Measurements from ENCODE around the gene DNM3. TPM values are rescaled to one million over a fixed set of nuclear protein-coding genes. Genes with fewer than 3 reads are reported as not detected.
A peak's percentile ranks its signal among the peaks of the same experiment; 100 is the strongest.

The DNM3 gene
- polyA plus RNA-seq, 3 donors, result 0.15 TPM; not detected in 2

DNA sequence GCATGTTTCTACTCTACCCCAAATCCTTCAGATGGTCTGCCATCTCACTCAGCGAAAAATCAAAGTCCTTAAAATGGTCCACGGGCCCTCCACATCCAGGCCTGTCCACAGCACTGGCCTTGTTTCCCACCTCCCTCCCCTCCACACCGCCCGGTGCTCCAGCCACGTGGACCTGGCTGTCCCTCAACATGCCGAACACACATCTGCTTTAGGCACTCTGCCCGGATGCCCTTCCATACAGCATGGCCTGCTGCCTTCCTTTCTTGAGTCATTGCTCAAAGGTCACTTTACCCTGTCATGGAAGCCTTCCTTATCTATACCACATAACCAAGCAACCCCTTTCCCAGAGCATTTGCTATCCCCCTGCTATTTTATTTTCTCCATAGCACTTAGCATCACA lies 143.0 kb downstream of the DNM3 start:
- TF ChIP-seq, protein P1, sequence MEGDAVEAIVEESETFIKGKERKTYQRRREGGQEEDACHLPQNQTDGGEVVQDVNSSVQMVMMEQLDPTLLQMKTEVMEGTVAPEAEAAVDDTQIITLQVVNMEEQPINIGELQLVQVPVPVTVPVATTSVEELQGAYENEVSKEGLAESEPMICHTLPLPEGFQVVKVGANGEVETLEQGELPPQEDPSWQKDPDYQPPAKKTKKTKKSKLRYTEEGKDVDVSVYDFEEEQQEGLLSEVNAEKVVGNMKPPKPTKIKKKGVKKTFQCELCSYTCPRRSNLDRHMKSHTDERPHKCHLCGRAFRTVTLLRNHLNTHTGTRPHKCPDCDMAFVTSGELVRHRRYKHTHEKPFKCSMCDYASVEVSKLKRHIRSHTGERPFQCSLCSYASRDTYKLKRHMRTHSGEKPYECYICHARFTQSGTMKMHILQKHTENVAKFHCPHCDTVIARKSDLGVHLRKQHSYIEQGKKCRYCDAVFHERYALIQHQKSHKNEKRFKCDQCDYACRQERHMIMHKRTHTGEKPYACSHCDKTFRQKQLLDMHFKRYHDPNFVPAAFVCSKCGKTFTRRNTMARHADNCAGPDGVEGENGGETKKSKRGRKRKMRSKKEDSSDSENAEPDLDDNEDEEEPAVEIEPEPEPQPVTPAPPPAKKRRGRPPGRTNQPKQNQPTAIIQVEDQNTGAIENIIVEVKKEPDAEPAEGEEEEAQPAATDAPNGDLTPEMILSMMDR (IDR thresholded peaks at IDR 0.05), result no peak
- H3K4me3 Mint-ChIP-seq, result no peak overlapping the region
- no peak overlapping the region for H3K27ac Mint-ChIP-seq
- Histone ChIP-seq H3K4me3 (replicated peaks in 1 of 3; ENCODE audit: low read depth in 2 of 3, low read length in 3 of 3) (no peak overlapping the region), H2AFZ (ENCODE audit: insufficient read depth, low read depth, low read length, poor library complexity, severe bottlenecking) (peak overlapping the region; percentile 12), H3K36me3 (replicated peaks in 1 of 2; ENCODE audit: control insufficient read depth in 1 of 2, insufficient read depth in 2 of 2, low read length in 2 of 2) (no peaks in the 10 kb centered on the region), H3K79me2 (ENCODE audit: insufficient read depth, low read length) (no peaks in the 10 kb centered on the region), H3K27me3 (ENCODE audit: control insufficient read depth in 2 of 2, insufficient read depth in 2 of 2, low read length in 2 of 2) (no peaks in the 10 kb centered on the region), H4K20me1 (ENCODE audit: insufficient read depth, low read length) (no peaks in the 10 kb centered on the region), H3K4me2 (replicated peaks; ENCODE audit: extremely low read depth, low read length, poor library complexity, severe bottlenecking) (no peak overlapping the region), H3K9me3 (replicated peaks in 1 of 2; ENCODE audit: control insufficient read depth in 1 of 2, insufficient read depth in 1 of 2, low read length in 2 of 2) (no peaks in the 10 kb centered on the region), H3K9ac (ENCODE audit: insufficient read depth, low read length, poor library complexity, severe bottlenecking) (no peak overlapping the region), H3K4me1 (ENCODE audit: control insufficient read depth in 1 of 2, insufficient read depth in 2 of 2, low read length in 2 of 2) (no peaks in the 10 kb centered on the region), H3K27ac (ENCODE audit: low read depth in 1 of 2, low read length in 2 of 2) (no peak overlapping the region)
- WGBS (ENCODE audit: insufficient coverage), result 77% methylated on average over 6 of the region's 7 CpGs
- peaks cover 0 to 3% (median 3%) of the 10 kb centered on the region in 3 donors for H3K27me3 Mint-ChIP-seq (ENCODE audit: low read depth in 3 of 3)
- no peaks in the 10 kb centered on the region for H3K4me1 Mint-ChIP-seq
- H3K9me3 Mint-ChIP-seq, result no peaks in the 10 kb centered on the region
- DNase-seq, result no peak
- H3K36me3 Mint-ChIP-seq, result no peaks in the 10 kb centered on the region
- intact Hi-C loops (cut with micrococcal nuclease), result loop anchor here (10.0 kb wide), 2 partner anchors 179 to 329 kb away; partner anchors contain the start of gene MYOC (in 1 of the 2)

DNA sequence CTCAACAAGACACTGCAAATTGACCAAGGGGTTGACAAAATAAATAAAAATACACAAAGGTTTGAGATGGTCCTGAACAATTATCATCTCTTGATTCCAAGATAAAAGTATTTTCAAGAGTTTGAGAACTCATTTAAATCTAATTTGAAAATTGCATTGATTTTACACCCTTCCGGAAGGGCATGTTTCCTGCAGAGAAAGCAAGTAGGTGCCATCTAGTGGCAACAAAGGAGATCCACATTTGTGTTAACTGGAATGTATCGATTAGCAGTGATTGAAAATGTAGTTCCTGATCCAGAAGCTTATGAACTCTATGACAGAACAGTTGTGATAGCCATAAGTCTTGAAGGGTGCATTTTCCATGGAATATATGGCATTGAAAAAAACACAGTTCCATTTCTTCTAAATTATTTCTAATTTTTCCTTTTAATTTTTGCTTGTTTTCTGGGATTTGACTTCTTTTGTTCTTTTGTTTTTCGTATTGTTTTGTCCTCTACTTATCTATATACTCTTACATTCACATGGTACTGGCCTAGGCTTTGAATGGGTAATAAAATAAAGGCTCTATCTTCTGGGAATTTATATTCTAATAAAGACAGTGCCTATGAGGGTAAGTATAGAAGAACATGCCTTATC lies 143.7 kb downstream of the DNM3 start:
- H3K27ac Mint-ChIP-seq, result no peak overlapping the region
- 27% methylated on average over 2 of the region's 3 CpGs for WGBS (ENCODE audit: insufficient coverage)
- no peak overlapping the region for H3K27ac ChIP-seq (ENCODE audit: low read depth in 1 of 2, low read length in 2 of 2)
- no peaks in the 10 kb centered on the region for H3K4me1 Mint-ChIP-seq
- DNase-seq, result peak; percentile 3 to 19 (median 12)
- no peaks in the 10 kb centered on the region for H3K9me3 ChIP-seq (replicated peaks in 1 of 2; ENCODE audit: control insufficient read depth in 1 of 2, insufficient read depth in 1 of 2, low read length in 2 of 2)
- no peaks in the 10 kb centered on the region for H3K27me3 ChIP-seq (ENCODE audit: control insufficient read depth in 2 of 2, insufficient read depth in 2 of 2, low read length in 2 of 2)
- no peak overlapping the region for H3K4me2 ChIP-seq (replicated peaks; ENCODE audit: extremely low read depth, low read length, poor library complexity, severe bottlenecking)
- H3K79me2 ChIP-seq (ENCODE audit: insufficient read depth, low read length), result no peaks in the 10 kb centered on the region
- TF ChIP-seq, protein P1 (IDR thresholded peaks at IDR 0.05), result peak; percentile 74
- no peaks in the 10 kb centered on the region for H3K9me3 Mint-ChIP-seq
- no peaks in the 10 kb centered on the region for H3K36me3 Mint-ChIP-seq
- H3K27me3 Mint-ChIP-seq (ENCODE audit: low read depth in 3 of 3), result peaks cover 0 to 3% (median 2%) of the 10 kb centered on the region in 3 donors
- intact Hi-C loops (cut with micrococcal nuclease), result loop anchor here (10.0 kb wide), 2 partner anchors 180 to 330 kb away; partner anchors contain the start of gene MYOC (in 1 of the 2)
- H3K4me3 ChIP-seq (replicated peaks in 1 of 3; ENCODE audit: low read depth in 2 of 3, low read length in 3 of 3), result no peak overlapping the region
- no peak overlapping the region for H2AFZ ChIP-seq (ENCODE audit: insufficient read depth, low read depth, low read length, poor library complexity, severe bottlenecking)
- no peaks in the 10 kb centered on the region for H4K20me1 ChIP-seq (ENCODE audit: insufficient read depth, low read length)
- no peaks in the 10 kb centered on the region for H3K4me1 ChIP-seq (ENCODE audit: control insufficient read depth in 1 of 2, insufficient read depth in 2 of 2, low read length in 2 of 2)
- H3K9ac ChIP-seq (ENCODE audit: insufficient read depth, low read length, poor library complexity, severe bottlenecking), result no peak overlapping the region
- H3K36me3 ChIP-seq (replicated peaks in 1 of 2; ENCODE audit: control insufficient read depth in 1 of 2, insufficient read depth in 2 of 2, low read length in 2 of 2), result no peaks in the 10 kb centered on the region
- no peak overlapping the region for H3K4me3 Mint-ChIP-seq
